Measurements from ENCODE around the gene MMP7.

Gene MMP7

GRCh38 chr11:102530558-102530957 is at the start of gene MMP7:
Gene MMP7, minus strand, starts transcription at chr11:102530747. Its CDS starts 47 bp downstream, at chr11:102530700.
- no peak for DNase-seq

- no peak for DNase-seq
Measured at GRCh38 chr11:102577723-102578122, 47.2 kb upstream of the MMP7 start.

GRCh38 chr11:102577182-102577581 is 46.6 kb upstream of the MMP7 start:
- no peak for DNase-seq

- no peak for DNase-seq
Measured at GRCh38 chr11:102576350-102576749, 45.8 kb upstream of the MMP7 start.

- DNase-seq: no peak
Measured at GRCh38 chr11:102575012-102575411, 44.5 kb upstream of the MMP7 start.

- no peak for DNase-seq
Measured at GRCh38 chr11:102573851-102574250, 43.3 kb upstream of the MMP7 start.

- DNase-seq: no peak
Measured at GRCh38 chr11:102572554-102573220, 42.1 kb upstream of the MMP7 start.

- DNase-seq: no peak
Measured at GRCh38 chr11:102568851-102569250, 38.3 kb upstream of the MMP7 start.

- no peak for DNase-seq
Measured at GRCh38 chr11:102566112-102566511, 35.6 kb upstream of the MMP7 start.

- DNase-seq: no peak
Measured at GRCh38 chr11:102564110-102564509, 33.6 kb upstream of the MMP7 start.

GRCh38 chr11:102561636-102562035 is 31.1 kb upstream of the MMP7 start:
- DNase-seq: no peak

- DNase-seq: no peak
Measured at GRCh38 chr11:102560555-102561011, 30.0 kb upstream of the MMP7 start.

GRCh38 chr11:102559839-102560238 is 29.3 kb upstream of the MMP7 start:
- no peak for DNase-seq

- DNase-seq: no peak
Measured at GRCh38 chr11:102555091-102555490, 24.5 kb upstream of the MMP7 start.

- no peak for DNase-seq
Measured at GRCh38 chr11:102553835-102554282, 23.3 kb upstream of the MMP7 start.

GRCh38 chr11:102552447-102553194 is 22.1 kb upstream of the MMP7 start:
- no peak for DNase-seq

GRCh38 chr11:102552020-102552419 is 21.5 kb upstream of the MMP7 start:
- DNase-seq: no peak

GRCh38 chr11:102551169-102551781 is 20.7 kb upstream of the MMP7 start:
- no peak for DNase-seq

- DNase-seq: no peak
Measured at GRCh38 chr11:102546923-102547471, 16.4 kb upstream of the MMP7 start.

GRCh38 chr11:102546427-102546826 is 15.9 kb upstream of the MMP7 start:
- no peak for DNase-seq

GRCh38 chr11:102545701-102546100 is 15.2 kb upstream of the MMP7 start:
- DNase-seq: no peak

GRCh38 chr11:102544594-102544993 is 14.0 kb upstream of the MMP7 start:
- DNase-seq: no peak

- DNase-seq: no peak
Measured at GRCh38 chr11:102539567-102539966, 9.0 kb upstream of the MMP7 start.

- no peak for DNase-seq
Measured at GRCh38 chr11:102538932-102539331, 8.4 kb upstream of the MMP7 start.

Data from activated gamma-delta T cell treated with Interleukin-2 at 50 U/mL for 16 hours (primary cell).